OCI-LY3 (cell line): ENCODE results near the gene MAD1L1.

Experiments used
- H2AFZ ChIP-seq: fragments of 200-600, 300-600 bp; shearing (Covaris generic); 2 replicates; pipeline ENCODE4 v1.6.0; 2014; ENCODE audit warnings: antibody characterized with exemption, low read depth, low read length
- H3K27ac ChIP-seq: fragments of 200-600, 300-600 bp; sonication (generic); 2 replicates; pipeline ENCODE4 v1.5.1; 2014; ENCODE audit warnings: mild to moderate bottlenecking, low read length, moderate library complexity, mixed read lengths
- H3K27me3 ChIP-seq: fragments of 200-600, 300-600 bp; sonication (generic); 2 replicates; pipeline ENCODE4 v1.6.1; 2014; ENCODE audit warnings: low read depth, low read length, mixed read lengths
- H3K36me3 ChIP-seq: fragments of 200-600, 300-600 bp; sonication (generic); replicated peaks from 2 replicates; pipeline ENCODE3; 2014; ENCODE audit warnings: low read depth, low read length, mixed read lengths
- H3K4me1 ChIP-seq: fragments of 300-600, 200-600 bp; sonication (generic); 2 replicates; pipeline ENCODE4 v1.6.1; 2014; ENCODE audit warnings: low read length, mixed read lengths
- H3K4me2 ChIP-seq: fragments of 200-600, 300-600 bp; sonication (generic); 2 replicates; pipeline ENCODE4 v1.6.1; 2014; ENCODE audit warnings: low read length, mixed read lengths
- H3K4me3 ChIP-seq: fragments of 300-600, 200-600 bp; sonication (generic); 2 replicates; pipeline ENCODE4 v1.5.1; 2014; ENCODE audit warnings: antibody characterized with exemption, mild to moderate bottlenecking, low read length, moderate library complexity
- H3K79me2 ChIP-seq: fragments of 300-600, 200-600 bp; shearing (Covaris generic); 2 replicates; pipeline ENCODE4 v1.6.1; 2014; ENCODE audit warnings: mild to moderate bottlenecking, low read length, mixed read lengths
- H3K9ac ChIP-seq: fragments of 300-600, 200-600 bp; shearing (Covaris generic); 2 replicates; pipeline ENCODE4 v1.6.0; 2014; ENCODE audit warnings: mild to moderate bottlenecking, low read length, moderate library complexity
- H3K9me3 ChIP-seq: fragments of 200-600, 300-600 bp; shearing (Covaris generic); 2 replicates; pipeline ENCODE4 v1.6.1; 2014; ENCODE audit warnings: low read length, mixed read lengths; ENCODE audit not compliant: insufficient read depth
- H4K20me1 ChIP-seq: fragments of 200-600, 300-600 bp; sonication (generic); 2 replicates; pipeline ENCODE4 v1.6.1; 2016; ENCODE audit warnings: low read length, mixed read lengths; ENCODE audit not compliant: insufficient read depth
- CTCF ChIP-seq: fragments of 200-600, 300-600 bp; sonication (generic); IDR thresholded peaks from 2 replicates; pipeline ENCODE4 v1.5.1; 2014; ENCODE audit warnings: antibody characterized with exemption, low read length, low read depth
- EZH2phosphoT487 ChIP-seq: fragments of 200-600 bp; shearing (Covaris generic); IDR thresholded peaks from 2 replicates; pipeline ENCODE4 v1.6.1; 2018; ENCODE audit warnings: antibody characterized with exemption, mixed run types, low read depth

MAD1L1 gene

GRCh38 chr7:2093215-2093842 lies 139.4 kb downstream of the MAD1L1 start:
- TF ChIP-seq CTCF (no peak), EZH2phosphoT487 (no peak)
- Histone ChIP-seq H3K9ac (no peak overlapping the region), H2AFZ (no peak overlapping the region), H3K4me3 (no peak overlapping the region), H3K27me3 (no peaks in the 10 kb centered on the region), H3K79me2 (no peaks in the 10 kb centered on the region), H3K36me3 (no peaks in the 10 kb centered on the region), H3K4me2 (no peak overlapping the region), H3K27ac (no peak overlapping the region), H3K9me3 (no peaks in the 10 kb centered on the region), H4K20me1 (no peaks in the 10 kb centered on the region), H3K4me1 (no peaks in the 10 kb centered on the region)

GRCh38 chr7:2092279-2092678 lies 140.5 kb downstream of the MAD1L1 start:
- TF ChIP-seq CTCF (no peak), EZH2phosphoT487 (no peak)
- no peaks in the 10 kb centered on the region for H4K20me1 ChIP-seq
- no peak overlapping the region for H3K4me3 ChIP-seq
- H2AFZ ChIP-seq: no peak overlapping the region
- no peaks in the 10 kb centered on the region for H3K36me3 ChIP-seq
- H3K27ac ChIP-seq: no peak overlapping the region
- no peak overlapping the region for H3K9ac ChIP-seq
- no peaks in the 10 kb centered on the region for H3K79me2 ChIP-seq
- no peaks in the 10 kb centered on the region for H3K9me3 ChIP-seq
- H3K4me1 ChIP-seq: no peaks in the 10 kb centered on the region
- H3K27me3 ChIP-seq: no peaks in the 10 kb centered on the region
- no peak overlapping the region for H3K4me2 ChIP-seq

GRCh38 chr7:2090526-2091520 lies 141.9 kb downstream of the MAD1L1 start:
- H2AFZ ChIP-seq: no peak overlapping the region
- H3K36me3 ChIP-seq: no peaks in the 10 kb centered on the region
- no peaks in the 10 kb centered on the region for H4K20me1 ChIP-seq

More at GRCh38 chr7:2090526-2091520, 141.9 kb downstream of the MAD1L1 start:
- Histone ChIP-seq H3K4me3 (no peak overlapping the region), H3K27ac (no peak overlapping the region), H3K9me3 (no peaks in the 10 kb centered on the region), H3K9ac (no peak overlapping the region), H3K27me3 (no peaks in the 10 kb centered on the region), H3K4me2 (no peak overlapping the region), H3K4me1 (no peaks in the 10 kb centered on the region), H3K79me2 (no peaks in the 10 kb centered on the region)
- TF ChIP-seq CTCF: no peak
